Hematopoietic multipotent progenitor cell treated with erythropoietin and hydrocortisone succinate and interleukin-3 and kit ligand, for 6 days (in vitro differentiated cells): ENCODE results near the gene FAM120AOS.
A peak's percentile ranks its signal among the peaks of the same experiment; 100 is the strongest.

Experiments used
- DNase-seq: peaks from one replicate; pipeline ENCODE4 v3.0.0-alpha.2; 2015

The FAM120AOS gene

DNA sequence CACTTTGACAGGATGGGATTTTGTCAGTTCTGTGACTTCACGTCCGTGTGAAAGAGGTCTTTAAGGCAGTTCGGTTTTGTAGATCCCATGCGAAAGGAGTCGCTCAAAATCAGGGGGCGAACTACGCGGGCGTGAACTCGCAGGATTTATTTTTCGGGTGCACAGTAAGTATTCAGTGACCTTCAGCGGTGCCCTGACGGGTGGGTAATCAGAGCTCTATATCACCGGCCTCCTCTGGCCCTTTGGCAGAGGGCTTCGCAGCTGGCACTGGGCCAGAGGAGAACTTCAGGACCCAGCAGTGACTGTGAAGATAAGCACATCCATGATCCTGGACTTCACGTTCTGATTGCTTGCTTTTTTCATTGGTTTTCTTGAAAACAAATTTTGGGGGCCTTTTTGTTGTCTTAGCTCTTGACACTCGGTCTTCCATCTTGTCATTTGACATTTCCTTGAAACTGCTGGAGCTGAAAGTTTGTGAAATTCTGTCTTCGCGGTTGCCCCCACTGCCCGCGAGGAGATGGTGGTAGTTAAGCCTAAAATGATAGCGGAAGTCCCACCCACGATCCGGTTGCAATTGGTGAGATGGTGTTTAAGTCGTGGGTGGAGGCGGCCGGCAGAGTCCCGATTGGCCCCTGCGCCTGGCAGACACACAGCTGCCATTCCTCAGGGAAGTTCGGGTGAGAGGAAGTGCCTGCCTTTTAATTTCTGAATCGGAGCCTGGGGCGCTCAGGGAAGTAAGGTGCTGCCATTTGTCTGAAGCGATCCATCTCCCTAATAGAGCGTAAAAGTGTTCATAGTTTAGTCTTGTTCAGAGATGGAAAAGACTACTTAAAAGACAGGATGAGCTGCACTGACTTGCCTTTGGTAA is at the start of gene FAM120AOS:
Gene FAM120AOS (minus strand): TSS at position 535 of the 868 bp plus-strand sequence. CDS start 872 bp downstream, outside the sequence.
- DNase-seq = peak; percentile 97

DNA sequence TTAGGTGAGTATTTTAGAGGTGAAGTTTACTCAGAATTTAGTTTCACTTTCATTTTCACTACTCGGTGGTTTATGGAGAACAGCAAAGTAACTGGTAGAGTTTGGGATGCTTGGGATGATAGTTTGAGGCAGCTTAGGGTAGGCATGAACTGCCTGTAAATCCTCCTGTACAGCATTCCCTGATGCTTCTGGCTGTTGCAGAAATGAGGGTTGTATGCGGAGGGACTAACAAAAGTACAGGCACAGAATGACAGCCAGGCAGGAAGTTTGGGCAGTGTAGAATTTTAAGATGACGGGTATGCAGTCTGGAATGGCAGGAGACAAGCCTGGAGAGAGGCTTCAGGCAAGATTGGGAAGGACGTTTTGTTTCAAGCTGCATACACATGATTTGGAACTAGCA is 48.0 kb upstream of the FAM120AOS start:
- peak; percentile 15 for DNase-seq

DNA sequence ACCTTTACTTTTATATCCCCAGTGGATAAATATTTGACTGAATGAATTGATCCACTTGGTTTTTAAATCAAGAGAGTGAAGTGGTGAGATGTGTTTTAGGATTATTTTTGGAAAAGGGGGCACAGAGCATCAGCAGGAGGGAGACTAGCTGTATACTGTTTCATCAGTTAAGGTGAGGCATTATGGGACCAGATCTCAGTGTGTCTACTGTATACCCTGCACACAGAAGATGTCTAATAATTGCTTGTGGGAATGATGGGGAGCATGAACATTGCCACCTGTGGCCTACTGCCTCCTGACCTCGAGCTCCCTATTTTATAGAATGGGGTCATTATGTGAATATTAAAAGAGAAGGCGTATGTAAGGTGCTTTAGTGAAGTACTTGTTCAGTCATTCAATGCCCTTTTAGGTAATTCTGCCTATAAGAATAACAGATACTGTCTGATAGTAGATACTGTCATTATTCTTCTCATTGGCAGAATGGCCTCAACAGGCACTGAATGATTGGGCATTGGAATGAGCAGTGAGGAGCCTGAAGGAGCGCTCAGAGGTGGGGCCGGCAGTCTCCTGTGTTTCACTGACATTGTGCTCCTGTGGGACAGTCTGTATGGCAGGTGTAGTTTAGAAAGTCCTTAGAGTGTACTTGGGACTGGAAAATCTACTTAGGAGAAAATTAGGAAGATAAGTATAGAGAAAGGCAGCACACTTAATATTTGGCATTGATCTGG is 47.4 kb upstream of the FAM120AOS start:
- DNase-seq = no peak

DNA sequence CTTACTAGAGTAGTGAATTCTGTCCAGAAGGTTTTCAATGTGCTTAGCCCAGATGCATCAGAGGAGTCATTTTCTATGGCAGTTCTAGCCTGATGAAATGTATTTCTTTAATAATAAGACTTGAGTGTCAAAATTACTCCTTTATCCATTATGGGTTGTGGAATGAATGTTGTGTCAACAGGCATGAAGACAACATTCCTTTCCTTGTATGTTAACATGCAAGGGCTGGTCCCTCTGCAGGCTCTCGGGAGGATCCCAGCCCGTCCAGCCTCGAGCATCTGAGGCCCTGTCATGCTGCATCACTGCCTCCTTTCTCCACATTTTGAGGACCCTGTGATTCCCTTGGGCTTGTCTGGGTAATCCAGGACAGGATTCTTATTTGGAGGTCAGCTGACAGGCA is 42.9 kb upstream of the FAM120AOS start:
- no peak for DNase-seq

DNA sequence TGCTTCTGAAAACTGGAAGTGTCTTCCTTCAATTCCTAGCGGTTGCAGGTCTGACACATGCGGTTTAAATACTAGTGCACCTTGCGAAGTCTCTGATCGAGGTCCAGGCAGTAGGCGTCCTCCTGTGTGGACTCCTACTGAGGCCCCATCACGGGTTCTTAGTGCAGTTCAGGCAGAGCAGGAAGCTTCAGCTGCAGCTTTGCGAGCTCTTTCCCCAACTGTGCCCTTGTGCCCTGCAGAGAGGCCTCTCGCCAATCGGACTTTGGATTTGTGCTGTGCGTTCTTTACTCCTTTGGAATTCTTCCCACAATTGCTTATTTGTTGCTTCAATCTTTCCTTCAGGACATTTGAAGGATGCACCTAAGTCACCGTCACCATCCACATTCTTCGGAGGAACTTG is 40.6 kb upstream of the FAM120AOS start:
- no peak for DNase-seq

DNA sequence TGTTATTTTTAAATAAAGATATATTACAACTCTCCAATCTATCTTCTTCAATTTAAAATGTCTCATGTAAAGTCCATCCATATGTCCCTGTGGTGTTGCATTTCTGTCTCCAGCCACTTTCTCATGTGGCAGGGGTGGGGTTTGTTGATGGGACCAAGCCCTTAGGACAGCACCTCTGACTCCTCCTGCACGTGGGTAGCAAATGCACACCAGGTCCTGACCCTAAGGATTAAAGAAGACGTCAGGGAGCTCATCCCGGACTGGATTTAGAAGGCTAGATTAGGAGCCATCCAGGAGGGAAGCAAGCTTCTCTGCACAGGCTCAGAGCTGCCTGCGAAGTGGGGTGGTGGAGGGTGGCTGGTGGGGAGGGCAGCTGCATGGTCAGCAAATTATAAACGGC is 38.9 kb upstream of the FAM120AOS start:
- no peak for DNase-seq

DNA sequence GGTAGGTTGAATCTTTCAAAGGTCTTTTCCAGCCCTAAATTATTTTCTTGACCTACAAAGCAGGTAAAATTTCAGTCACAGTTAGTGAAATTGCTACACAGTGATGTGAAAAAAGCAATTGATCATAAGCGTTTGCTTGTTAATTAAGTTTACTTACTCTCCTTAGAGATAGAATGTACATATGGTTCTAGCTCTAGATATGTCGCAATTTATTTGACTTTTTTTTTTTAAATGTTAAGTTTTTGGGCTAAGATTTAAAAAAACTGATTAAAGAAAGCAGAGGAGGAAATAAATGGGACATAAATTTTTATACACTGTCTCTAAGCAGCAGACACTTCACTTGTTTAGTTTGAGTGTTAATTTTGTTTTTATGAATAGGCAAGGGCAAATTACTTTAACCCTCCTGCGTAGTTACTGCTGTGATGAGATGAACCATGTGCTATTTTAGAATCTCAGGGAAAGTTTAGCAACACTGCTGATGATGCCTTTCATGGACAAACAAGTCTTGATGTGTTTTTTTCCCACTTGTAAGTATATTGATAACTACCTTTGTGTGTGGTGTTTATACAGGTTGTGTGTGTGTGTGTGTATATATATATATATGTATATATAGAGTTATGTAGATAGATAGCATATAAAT is 38.3 kb upstream of the FAM120AOS start:
- DNase-seq = no peak

DNA sequence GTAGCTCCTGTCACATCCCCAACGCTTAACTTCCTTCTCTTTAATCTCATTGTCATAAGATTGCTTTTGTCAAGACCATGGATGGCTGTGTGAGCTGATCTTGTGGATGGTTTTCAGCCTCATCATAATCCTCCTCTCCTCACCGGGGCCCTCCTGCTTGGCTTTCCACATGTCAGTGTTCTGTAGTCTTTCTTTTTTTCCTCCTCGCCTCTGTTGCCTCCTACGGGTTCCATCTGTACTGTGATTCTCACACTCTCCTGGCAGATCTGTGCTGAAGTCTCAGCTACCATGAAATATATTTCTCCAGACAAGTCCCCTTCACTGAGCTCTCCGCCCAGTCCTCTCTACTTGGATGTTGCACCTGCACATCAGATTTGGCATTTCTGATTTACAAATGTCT is 34.9 kb upstream of the FAM120AOS start:
- DNase-seq = no peak

DNA sequence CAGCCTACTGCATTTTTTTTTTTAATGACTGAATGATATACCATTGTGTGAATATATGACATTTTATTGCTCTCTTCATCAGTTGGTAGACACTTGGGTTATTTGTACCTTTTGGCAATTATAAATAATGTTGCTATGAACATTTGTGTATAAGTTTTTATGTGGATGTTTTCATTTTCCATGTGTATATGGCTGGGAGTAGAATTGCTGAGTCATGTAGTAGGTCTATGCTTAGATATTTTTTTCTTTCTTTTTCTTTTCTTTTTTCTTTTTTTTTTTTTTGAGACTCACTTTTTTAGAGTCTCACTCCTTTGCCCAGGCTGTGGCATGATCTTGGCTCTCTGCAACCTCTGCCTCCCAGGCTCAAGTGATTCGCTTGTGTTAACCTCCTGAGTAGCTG is 32.9 kb upstream of the FAM120AOS start:
- peak; percentile 37 for DNase-seq

DNA sequence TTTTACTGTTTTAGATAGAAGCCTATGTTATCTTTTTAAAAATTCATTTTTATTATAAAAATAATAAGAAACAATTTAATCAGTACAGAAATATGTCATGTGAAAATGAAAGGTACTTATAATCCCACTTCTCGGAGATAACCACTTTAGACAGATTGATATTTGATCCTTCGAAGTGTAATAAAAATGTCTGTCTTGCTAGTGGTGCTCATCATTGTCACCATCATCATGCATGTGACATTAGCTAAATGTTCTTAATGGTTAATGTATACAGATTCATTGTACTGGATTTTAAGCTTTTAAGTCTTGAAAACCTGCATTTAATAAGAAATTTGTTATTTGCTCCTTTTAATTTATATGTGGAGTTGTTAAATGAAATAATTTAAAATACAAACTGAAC is 30.1 kb upstream of the FAM120AOS start:
- DNase-seq = no peak

DNA sequence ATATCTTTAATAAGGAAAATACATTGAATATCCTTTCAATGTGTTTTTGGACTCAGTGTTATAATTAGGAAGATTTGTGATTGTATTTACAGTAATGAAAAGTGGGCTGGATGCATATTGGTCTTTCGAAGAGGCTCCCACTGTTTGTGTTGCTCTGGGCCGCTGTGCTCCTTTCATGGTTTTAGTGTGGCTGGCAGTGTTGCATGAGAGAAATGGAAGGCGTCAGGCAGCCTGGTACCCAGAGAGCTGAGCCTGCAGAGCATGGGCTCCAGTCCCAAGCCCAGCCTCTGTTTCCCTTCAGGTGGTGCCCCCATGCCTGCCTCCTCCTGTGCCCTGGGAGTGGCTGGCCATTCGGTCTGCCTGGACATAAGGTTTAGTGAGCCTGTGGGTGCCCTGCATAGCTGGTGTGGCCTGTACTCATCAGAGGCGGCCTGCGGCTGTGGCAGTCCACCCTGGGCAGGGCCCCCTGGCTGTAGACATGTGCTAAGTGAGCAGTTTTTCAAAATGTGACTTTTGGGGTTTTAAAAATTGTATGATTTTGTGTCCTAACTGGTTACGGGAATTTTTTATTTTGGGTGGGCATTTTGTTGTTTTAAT is 27.4 kb upstream of the FAM120AOS start:
- DNase-seq = no peak

DNA sequence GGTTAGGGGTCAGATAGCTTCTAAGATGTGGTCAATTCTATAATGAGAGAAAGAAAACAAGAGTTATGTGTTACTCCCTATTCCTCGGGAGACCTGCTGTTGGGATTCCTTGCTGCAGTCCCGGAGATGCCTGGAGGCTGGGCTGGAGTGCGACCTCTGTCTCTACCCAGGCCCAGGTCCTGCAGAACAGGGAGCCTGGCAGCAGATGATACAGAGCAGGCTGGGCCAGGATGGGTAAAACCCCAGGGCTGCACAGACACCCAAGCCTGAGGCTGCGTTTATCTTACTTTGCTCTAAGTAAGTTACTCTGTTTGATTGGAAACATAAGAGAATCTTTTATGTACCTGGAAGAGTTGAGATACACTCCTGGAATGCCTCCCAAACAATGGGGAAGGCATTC is 26.9 kb upstream of the FAM120AOS start:
- no peak for DNase-seq

DNA sequence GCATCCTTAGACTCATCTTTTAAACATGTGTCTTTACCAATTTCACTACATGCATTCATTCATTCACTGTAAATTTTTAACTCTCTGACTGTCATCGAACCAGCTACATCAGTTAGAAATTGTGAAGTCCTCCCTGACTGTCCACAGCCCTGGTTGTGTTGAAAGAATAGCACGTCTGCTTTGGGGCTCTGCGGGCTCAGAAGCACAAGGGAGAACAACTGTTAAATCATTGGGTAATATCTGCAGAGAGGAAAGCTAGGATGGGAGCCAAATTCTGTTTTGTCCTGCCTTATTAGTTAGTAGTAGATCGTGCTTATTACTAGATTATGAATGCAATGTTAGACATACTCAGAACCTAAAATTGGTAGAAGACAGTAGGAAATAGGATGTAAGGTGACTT is 26.3 kb upstream of the FAM120AOS start:
- DNase-seq = peak; percentile 10

DNA sequence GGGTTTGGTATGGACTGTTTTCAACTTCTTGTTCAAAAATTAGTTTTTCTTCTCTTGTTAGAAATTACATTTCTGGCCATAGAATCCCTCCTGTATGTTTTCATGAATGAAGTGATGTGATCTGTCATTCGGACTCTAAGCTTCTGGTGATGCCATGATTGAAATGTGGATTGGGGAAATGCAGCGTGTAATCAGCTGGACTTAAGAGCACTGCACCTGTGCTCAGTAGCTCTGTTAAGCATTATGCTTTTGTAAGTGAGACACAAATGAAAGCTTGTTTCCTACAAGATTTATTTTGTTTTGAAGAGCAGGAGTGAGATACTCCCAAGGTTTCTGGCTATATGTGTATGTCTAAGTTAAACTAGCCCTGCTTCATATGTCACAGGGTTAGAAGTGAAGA is 24.0 kb upstream of the FAM120AOS start:
- no peak for DNase-seq

DNA sequence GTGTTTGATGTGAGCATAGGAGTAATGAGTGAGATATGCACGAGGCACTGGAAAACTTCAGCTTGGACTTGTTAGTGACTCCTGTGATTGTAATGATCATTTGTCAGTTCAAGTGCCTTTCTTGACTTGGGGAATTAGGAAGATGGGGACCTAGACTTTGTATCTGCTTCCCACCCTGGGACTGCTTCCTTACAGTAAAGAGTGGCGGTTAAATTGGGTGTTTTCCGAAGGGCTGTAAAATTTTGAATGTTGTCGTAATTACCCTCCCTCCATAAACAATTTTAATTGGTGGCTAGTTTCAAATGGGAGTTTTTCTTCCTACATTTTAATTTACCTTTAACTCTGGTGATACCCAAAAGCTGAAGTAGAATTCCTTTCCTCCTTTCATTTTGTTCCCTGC is 23.5 kb upstream of the FAM120AOS start:
- DNase-seq = no peak

DNA sequence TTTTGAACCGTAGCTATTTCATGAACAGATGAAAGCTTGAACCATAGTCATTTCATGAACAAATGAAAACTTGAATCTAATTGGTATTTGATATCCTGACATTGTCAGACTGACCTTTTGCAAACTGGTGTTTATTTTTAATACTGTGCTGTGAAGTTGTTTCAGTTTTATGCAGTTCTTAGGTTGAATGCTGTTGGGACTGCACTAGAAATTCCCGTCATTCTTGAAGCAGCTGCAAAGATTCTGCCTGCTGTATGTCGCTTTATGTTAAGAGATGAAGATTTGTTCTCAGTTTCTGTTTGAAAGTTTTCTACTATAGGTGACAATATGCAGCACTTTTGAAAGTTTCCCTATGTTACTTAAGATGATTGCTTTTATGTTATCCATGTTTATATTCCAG is 22.5 kb upstream of the FAM120AOS start:
- DNase-seq = no peak

DNA sequence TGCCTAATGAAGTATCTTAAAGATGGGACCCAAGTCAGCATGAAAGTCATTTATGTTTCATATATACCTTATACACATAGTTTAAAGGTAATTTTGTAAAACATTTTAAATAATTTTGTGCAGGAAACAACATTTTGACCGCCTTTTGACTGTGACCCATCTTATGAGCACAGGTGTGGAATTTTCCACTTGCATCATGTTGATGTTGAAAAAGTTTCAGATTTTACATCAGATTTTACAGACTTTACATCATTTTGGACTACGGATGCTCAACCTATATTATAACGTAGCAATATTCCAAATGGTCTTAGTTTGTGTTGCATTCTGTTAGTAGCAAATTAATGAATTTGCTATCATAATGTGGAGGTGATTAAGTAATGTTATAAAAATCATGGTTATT is 21.7 kb upstream of the FAM120AOS start:
- DNase-seq = no peak

DNA sequence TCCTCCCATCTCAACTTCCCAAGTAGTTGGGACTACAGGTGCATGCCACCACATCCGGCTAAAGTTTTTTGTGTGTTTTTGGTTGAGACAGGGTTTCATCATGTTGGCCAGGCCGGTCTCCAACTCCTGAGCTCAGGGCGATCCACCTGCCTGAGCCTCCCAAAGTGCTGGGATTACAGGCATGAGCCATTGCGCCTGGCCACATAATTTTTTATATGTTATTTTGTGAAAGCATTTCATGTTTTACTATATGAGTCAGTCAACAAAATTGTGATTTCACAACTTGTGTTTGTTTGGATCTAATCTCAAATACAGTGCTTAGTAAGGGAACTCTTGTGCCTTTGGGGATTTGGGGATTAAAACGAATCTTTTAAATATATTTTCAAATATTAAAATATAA is 20.0 kb upstream of the FAM120AOS start:
- no peak for DNase-seq

DNA sequence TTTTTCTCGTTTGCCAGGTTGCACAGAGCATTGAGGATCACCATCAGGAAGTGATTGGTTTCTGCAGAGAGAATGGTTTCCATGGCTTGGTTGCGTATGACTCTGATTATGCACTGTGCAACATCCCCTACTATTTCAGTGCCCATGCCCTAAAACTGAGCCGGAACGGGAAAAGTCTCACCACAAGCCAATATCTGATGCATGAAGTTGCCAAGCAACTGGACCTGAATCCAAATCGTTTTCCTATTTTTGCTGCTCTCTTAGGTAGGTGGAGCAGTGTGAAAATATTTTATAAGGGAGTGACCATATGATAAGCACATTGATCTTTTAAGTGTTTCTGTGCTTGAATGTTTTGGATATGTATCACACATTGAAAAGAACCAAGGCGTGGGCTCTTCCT is 17.7 kb upstream of the FAM120AOS start:
- DNase-seq = no peak

DNA sequence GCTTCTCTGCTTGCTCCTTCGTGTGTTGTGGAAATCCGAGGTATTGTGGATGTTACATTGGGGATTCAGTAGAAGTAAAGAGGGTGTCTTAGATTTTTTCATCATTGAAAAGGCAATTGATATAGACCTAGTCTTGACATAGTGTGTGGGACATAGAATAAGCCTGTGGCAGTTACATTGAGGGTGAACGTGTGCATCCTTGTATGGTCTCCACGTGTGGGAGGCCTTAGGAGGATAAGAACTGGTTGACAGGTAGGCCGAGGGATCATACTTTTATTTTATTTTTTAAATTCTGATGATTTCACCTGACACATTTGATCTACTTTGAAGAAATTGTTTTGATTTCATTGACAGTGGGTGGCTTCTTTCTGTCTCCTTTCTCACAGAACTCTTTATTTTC is 17.0 kb upstream of the FAM120AOS start:
- no peak for DNase-seq

DNA sequence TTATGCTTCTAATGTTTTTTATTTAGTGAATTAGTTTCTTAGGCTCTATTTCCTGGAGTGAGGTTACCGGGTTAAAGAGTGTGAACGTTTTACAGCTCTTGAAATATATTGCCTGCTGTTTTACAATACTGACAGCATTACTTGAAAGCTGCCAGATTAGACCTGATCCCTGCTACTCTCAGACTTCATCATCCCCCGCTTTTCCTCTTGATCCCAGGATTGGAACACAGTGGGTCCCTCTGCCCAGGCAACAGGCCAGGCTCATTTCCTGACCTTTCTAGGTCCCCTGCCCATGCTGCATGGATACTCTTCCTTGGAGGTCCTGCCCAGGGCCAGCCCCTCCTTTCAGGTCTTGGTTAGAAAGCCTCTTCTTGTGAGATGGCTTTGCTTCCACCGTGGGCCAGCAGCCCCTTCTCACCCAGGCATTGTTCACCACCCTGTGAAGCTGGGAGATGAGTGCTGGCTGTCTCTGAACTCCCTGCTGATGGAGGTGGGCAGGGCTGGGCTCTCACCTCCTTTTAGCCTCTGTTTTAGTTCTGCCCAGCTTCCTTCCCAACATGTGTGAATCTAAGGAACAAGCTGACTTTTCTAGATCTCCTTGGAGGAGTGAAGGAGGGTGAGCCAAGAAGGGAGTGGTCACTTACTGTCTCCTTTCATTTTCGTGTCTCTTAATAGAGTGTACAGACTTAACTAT is 15.5 kb upstream of the FAM120AOS start:
- DNase-seq = peak; percentile 52

DNA sequence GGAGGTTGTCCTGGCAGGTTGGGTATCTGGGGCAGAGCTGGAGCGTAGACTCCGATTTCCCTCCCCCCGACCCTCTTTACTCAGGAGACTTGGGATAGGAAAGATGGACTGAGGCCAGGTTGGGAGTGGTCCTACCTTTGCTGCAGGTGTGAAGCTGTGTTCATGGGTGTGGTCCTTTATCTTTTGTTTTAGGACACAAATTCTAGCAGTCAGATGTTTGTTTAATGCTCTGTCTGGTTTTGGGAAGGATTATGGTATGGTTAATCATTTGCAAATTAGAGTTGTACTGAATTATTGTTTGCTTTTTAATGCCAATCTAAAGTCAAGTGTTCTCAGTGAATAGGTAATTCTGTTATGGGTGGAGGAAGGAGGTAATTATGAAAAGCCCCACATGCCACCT is 14.1 kb upstream of the FAM120AOS start:
- no peak for DNase-seq

DNA sequence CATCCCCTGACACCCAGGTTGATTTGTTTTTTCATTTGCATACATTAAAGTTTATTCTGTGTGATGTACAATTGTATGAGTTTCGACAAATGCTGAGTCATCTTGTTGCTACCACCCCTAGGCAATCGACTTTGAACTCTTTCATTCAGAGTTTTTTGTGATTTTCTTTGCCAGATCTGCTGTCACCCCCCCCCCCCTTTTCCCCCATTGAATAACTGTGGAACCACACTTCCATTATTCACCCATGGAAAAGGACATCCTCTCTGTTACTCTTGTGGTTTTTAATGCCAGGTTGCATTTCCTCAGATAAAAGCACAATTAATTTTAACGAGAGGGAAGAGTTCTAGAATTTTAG is 13.7 kb upstream of the FAM120AOS start:
- DNase-seq = peak; percentile 49
